Measurements from ENCODE around the gene NFIC.

NFIC gene

GRCh38 chr19:3401004-3401768 is 34.8 kb downstream of the NFIC start:
- H3K36me3 ChIP-seq, result peaks cover 0 to 5% (median 0%) of the 10 kb centered on the region in 3 donors
- H3K27me3 ChIP-seq, result no peaks in the 10 kb centered on the region
- no peak overlapping the region for H3K4me3 ChIP-seq
- peak overlapping the region; percentile 98 to 100 for H3K27ac ChIP-seq
- TF ChIP-seq, protein P1, sequence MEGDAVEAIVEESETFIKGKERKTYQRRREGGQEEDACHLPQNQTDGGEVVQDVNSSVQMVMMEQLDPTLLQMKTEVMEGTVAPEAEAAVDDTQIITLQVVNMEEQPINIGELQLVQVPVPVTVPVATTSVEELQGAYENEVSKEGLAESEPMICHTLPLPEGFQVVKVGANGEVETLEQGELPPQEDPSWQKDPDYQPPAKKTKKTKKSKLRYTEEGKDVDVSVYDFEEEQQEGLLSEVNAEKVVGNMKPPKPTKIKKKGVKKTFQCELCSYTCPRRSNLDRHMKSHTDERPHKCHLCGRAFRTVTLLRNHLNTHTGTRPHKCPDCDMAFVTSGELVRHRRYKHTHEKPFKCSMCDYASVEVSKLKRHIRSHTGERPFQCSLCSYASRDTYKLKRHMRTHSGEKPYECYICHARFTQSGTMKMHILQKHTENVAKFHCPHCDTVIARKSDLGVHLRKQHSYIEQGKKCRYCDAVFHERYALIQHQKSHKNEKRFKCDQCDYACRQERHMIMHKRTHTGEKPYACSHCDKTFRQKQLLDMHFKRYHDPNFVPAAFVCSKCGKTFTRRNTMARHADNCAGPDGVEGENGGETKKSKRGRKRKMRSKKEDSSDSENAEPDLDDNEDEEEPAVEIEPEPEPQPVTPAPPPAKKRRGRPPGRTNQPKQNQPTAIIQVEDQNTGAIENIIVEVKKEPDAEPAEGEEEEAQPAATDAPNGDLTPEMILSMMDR (IDR thresholded peaks at IDR 0.05), result no peak
- H3K4me1 ChIP-seq, result peaks cover 0 to 93% (median 65%) of the 10 kb centered on the region in 4 donors
- no peaks in the 10 kb centered on the region for H3K9me3 ChIP-seq
- intact Hi-C loops (cut with DNase I; ENCODE audit: low total_unique reads), result loop anchor here (5.0 kb wide), 1 partner anchor 34 kb away; the partner anchor contains the start of gene NFIC
- DNase-seq, result no peak

GRCh38 chr19:3402631-3403443 is 36.5 kb downstream of the NFIC start:
- DNase-seq, result no peak
- peaks cover 0 to 5% (median 0%) of the 10 kb centered on the region in 3 donors for H3K36me3 ChIP-seq
- H3K4me3 ChIP-seq, result peak overlapping the region; percentile 52 to 63
- H3K27me3 ChIP-seq, result no peaks in the 10 kb centered on the region
- intact Hi-C loops (cut with DNase I; ENCODE audit: low total_unique reads), result loop anchor here (5.0 kb wide), 1 partner anchor 36 kb away; the partner anchor contains the start of gene NFIC
- TF ChIP-seq, protein P1 (IDR thresholded peaks at IDR 0.05), result no peak
- H3K4me1 ChIP-seq, result peaks cover 0 to 91% (median 62%) of the 10 kb centered on the region in 4 donors
- H3K9me3 ChIP-seq, result no peaks in the 10 kb centered on the region
- peak overlapping the region; percentile 98 to 100 for H3K27ac ChIP-seq

DNA sequence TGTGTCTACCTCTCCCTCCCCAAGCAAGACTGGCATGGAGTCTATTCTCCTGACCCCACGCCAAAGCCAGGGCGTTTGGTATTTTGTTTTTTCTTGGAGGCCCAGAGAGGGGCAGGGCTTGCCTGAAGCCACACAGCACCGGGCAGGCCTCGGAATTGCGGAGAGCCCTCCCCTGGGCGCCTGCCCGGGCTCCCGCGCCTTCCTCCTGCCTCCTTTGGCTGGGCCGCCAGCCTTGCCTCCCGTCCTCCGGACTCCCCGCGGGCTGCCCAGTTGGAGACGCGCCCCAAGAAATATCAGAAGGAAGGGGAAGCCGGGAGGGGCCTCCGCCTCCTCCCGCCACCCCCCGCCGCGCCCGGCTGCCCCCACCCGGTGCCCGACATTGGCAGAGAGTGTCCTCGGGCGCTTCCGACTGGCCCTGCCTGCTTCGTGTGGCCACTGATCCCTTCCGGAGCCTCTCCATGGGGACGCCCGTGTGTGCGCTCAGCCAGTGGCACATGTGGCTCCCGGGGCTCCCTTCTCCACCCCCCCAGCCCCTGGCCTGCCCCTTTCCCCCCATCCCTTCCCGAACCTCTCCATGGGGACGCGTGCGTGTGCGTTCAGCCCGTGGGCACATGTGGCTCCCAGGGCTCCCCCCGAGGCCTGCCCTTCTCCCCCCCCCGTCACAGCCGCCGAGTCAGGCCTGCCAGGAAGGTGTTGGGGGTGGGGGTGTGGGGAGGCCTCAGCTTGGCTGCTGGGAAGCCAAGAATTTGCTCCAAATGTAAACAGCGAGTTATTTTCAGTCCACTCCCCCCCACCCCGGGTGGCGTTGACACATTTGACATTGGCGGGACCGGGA is 37.3 kb downstream of the NFIC start:
- Histone ChIP-seq H3K36me3 (peaks cover 0 to 5% (median 0%) of the 10 kb centered on the region in 3 donors), H3K9me3 (no peaks in the 10 kb centered on the region), H3K4me3 (peak overlapping the region; percentile 52 to 63), H3K27ac (peak overlapping the region; percentile 98 to 100), H3K4me1 (peaks cover 0 to 91% (median 58%) of the 10 kb centered on the region in 4 donors), H3K27me3 (no peaks in the 10 kb centered on the region)
- TF ChIP-seq, protein P1 (IDR thresholded peaks at IDR 0.05), result no peak
- intact Hi-C loops (cut with DNase I; ENCODE audit: low total_unique reads), result loop anchor here (5.0 kb wide), 1 partner anchor 36 kb away; the partner anchor contains the start of gene NFIC
- peak; percentile 92 to 98 for DNase-seq

- Histone ChIP-seq H3K9me3 (no peaks in the 10 kb centered on the region), H3K4me1 (peaks cover 0 to 91% (median 57%) of the 10 kb centered on the region in 4 donors), H3K27ac (peak overlapping the region; percentile 98 to 100), H3K36me3 (peaks cover 0 to 5% (median 0%) of the 10 kb centered on the region in 3 donors), H3K4me3 (peak overlapping the region; percentile 52 to 63), H3K27me3 (no peaks in the 10 kb centered on the region)
- TF ChIP-seq, protein P1 (IDR thresholded peaks at IDR 0.05), result peak in 1 of 2 experiments; percentile 18
- intact Hi-C loops (cut with DNase I; ENCODE audit: low total_unique reads), result loop anchor here (5.0 kb wide), 1 partner anchor 37 kb away; the partner anchor contains the start of gene NFIC
- peak; percentile 87 to 96 for DNase-seq
These were observed 38.2 kb downstream of the NFIC start for GRCh38 chr19:3404324-3405260.
